Measurements from ENCODE around the gene ELK4. TPM values are rescaled to one million over a fixed set of nuclear protein-coding genes. Genes with fewer than 3 reads are reported as not detected.

The ELK4 gene
- total and polyA plus RNA-seq, 2 experiments from 2014 or later = 5.1 to 19.7 TPM

GRCh38 chr1:205665201-205666045, 33.6 kb upstream of the ELK4 start:
- Mint-ChIP-seq H3K36me3 (ENCODE audit: low read depth) (peaks cover 6% of the 10 kb centered on the region; the same call in 2 of the 3 replicates), H3K4me3 (no peak overlapping the region), H3K27ac (peak overlapping the region; percentile 60; the same call in 1 of the 2 replicates), H3K27me3 (ENCODE audit: insufficient read depth, low read depth, poor library complexity) (peaks cover 21% of the 10 kb centered on the region), H3K9me3 (no peaks in the 10 kb centered on the region), H3K4me1 (peaks cover 63% of the 10 kb centered on the region)
- DNase-seq (ENCODE audit: low spot score) = no peak
- TF ChIP-seq ETS1 (IDR thresholded peaks at IDR 0.05) = no peak
- no peak for TF ChIP-seq POLR2AphosphoS5 (IDR thresholded peaks at IDR 0.05; ENCODE audit: low read depth)
- no peak for TF ChIP-seq CTCF (conservative IDR thresholded peaks at IDR 0.05; ENCODE audit: low read depth in 2 of 2)
- TF ChIP-seq ZNF114 (CRISPR knock-in tag; IDR thresholded peaks at IDR 0.05) = no peak
- TF ChIP-seq EZH2 (IDR thresholded peaks at IDR 0.05; ENCODE audit: low read depth, unreplicated experiment) = no peak
- no peak for TF ChIP-seq STAT1 (IDR thresholded peaks at IDR 0.05; ENCODE audit: unreplicated experiment)
- no peak for TF ChIP-seq ZNF462 (CRISPR knock-in tag; IDR thresholded peaks at IDR 0.05)
- TF ChIP-seq JUNB (IDR thresholded peaks at IDR 0.05; ENCODE audit: unreplicated experiment) = no peak
- TF ChIP-seq CREB1 (CRISPR knock-in tag; IDR thresholded peaks at IDR 0.05; ENCODE audit: low read depth) = no peak
- TF ChIP-seq NANOG (IDR thresholded peaks at IDR 0.05; ENCODE audit: borderline replicate concordance) = no peak
- TF ChIP-seq REST (IDR thresholded peaks at IDR 0.05; ENCODE audit: unreplicated experiment) = no peak
- no peak for TF ChIP-seq EZH2phosphoT487 (IDR thresholded peaks at IDR 0.05; ENCODE audit: unreplicated experiment)
- no peak for TF ChIP-seq ZNF331 (CRISPR knock-in tag; IDR thresholded peaks at IDR 0.05; ENCODE audit: low read depth)
- Histone ChIP-seq H3K36me3 (ENCODE audit: insufficient read depth) (no peaks in the 10 kb centered on the region), H4K20me1 (replicated peaks; ENCODE audit: insufficient read depth) (no peaks in the 10 kb centered on the region; the same call in 1 of the 2 replicates), H3K79me2 (replicated peaks; ENCODE audit: insufficient read depth) (peaks cover 21% of the 10 kb centered on the region), H3K9me2 (ENCODE audit: insufficient read depth) (no peaks in the 10 kb centered on the region), H2AFZ (no peak overlapping the region), H3K4me2 (peak overlapping the region; percentile 38; the same call in 1 of the 2 replicates), H3K4me3 (no peak overlapping the region), H3K27me3 (ENCODE audit: insufficient read depth) (no peaks in the 10 kb centered on the region), H3K27ac (ENCODE audit: low read depth) (no peak overlapping the region), H3F3A (replicated peaks; ENCODE audit: low read depth) (0 out of 2 replicates have a peak, but pooled peaks cover 5% of the 10 kb centered on the region), H3K4me1 (ENCODE audit: insufficient read depth) (peaks cover 25% of the 10 kb centered on the region)
- no peak for ATAC-seq

Measured in GM23338 (cell line).